ENCODE measurements around the gene XCL2. TPM values are rescaled to one million over a fixed set of nuclear protein-coding genes. Genes with fewer than 3 reads are reported as not detected.

Gene XCL2
- total RNA-seq, 1 donor from 2014 or later, result not detected

DNA sequence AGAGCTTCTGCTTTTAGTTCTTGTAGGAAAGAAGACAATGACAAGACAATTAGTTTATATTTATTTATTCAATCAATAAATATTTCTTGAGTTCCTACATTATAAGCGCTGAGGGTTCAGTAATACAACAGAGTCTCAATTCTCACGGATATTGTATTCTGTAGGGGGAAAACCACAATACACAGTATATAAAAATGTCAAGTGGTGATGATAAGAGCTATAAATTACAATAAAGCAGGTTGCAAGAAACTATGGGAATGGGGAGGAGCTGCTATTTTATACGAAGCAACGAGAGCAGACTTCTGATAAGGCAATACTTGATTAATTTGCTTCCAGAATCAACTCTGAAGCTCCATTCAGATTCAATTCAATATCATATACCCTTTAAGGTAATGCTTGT lies 22.0 kb upstream of the XCL2 start:
- Mint-ChIP-seq H3K36me3 (no peaks in the 10 kb centered on the region), H3K4me1 (ENCODE audit: unreplicated experiment) (no peaks in the 10 kb centered on the region), H3K9me3 (peaks cover 5% of the 10 kb centered on the region), H3K4me3 (no peak overlapping the region), H3K27ac (no peak overlapping the region), H3K27me3 (no peaks in the 10 kb centered on the region)
- DNase-seq (ENCODE audit: extremely low spot score, unreplicated experiment), result no peak
- TF ChIP-seq CTCF (conservative IDR thresholded peaks at IDR 0.05), result no peak

DNA sequence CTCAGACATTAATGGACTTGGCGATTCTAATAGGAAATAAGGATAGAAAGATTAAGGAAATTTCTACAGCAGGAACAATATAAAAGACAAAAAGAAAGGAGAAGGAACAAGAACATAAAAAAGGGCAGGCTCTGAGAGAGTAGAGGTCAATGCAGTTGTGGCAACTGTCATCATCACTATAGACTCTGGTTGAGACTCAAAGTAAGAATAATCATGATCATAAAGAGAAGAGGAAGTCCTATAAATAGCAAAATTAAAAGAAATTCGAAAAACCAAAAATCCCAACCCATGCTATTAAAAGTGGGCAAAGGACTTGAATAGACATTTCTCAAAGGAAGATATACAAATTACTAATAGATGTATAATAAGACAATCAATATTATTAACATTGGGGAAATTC lies 18.2 kb upstream of the XCL2 start:
- Mint-ChIP-seq H3K4me3 (no peak overlapping the region), H3K9me3 (peaks cover 5% of the 10 kb centered on the region), H3K36me3 (no peaks in the 10 kb centered on the region), H3K27me3 (no peaks in the 10 kb centered on the region), H3K27ac (no peak overlapping the region), H3K4me1 (ENCODE audit: unreplicated experiment) (no peaks in the 10 kb centered on the region)
- no peak for TF ChIP-seq CTCF (conservative IDR thresholded peaks at IDR 0.05)
- DNase-seq (ENCODE audit: extremely low spot score, unreplicated experiment), result no peak

DNA sequence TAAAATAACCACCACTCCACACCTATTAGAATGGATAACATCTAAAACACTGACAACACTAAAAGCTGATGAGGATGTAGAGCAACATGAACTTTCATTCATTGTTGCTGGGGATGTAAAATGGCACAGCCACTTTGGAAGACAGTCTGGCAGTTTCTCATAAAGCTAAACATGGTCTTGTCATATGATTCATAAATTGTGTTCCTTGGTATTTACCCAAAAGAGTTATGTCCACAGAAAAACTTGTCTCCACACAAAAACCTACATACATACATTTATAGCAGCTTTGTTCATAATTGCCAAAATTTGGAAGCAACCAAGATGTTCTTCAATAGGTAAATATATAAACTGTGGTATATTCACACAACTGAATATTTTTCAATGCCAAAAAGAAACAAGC lies 16.6 kb upstream of the XCL2 start:
- TF ChIP-seq CTCF (conservative IDR thresholded peaks at IDR 0.05), result no peak
- no peaks in the 10 kb centered on the region for H3K36me3 Mint-ChIP-seq
- H3K27me3 Mint-ChIP-seq, result no peaks in the 10 kb centered on the region
- H3K27ac Mint-ChIP-seq, result no peak overlapping the region
- no peaks in the 10 kb centered on the region for H3K4me1 Mint-ChIP-seq (ENCODE audit: unreplicated experiment)
- no peak overlapping the region for H3K4me3 Mint-ChIP-seq
- DNase-seq (ENCODE audit: extremely low spot score, unreplicated experiment), result no peak
- peaks cover 5% of the 10 kb centered on the region for H3K9me3 Mint-ChIP-seq

DNA sequence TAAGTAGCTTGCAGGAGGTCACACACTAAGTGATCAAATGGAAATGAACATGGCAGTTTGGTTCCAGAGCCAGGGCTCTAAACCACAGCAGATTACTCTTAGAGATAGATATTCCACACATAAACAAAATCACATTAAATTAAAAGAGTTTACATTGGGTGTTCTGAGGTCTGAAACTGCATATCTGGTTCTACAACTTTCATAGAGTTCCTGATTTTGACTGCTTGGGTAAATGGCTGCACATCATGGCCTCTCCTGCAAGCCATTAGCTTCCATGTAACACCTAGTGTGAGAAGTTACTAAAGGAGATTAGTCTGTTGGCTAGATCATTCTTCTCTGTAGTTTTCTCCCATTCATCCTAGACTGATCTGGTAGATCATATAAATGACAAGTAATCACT lies 12.8 kb upstream of the XCL2 start:
- Mint-ChIP-seq H3K27ac (no peak overlapping the region), H3K9me3 (no peaks in the 10 kb centered on the region), H3K36me3 (no peaks in the 10 kb centered on the region), H3K27me3 (no peaks in the 10 kb centered on the region), H3K4me1 (ENCODE audit: unreplicated experiment) (no peaks in the 10 kb centered on the region), H3K4me3 (no peak overlapping the region)
- DNase-seq (ENCODE audit: extremely low spot score, unreplicated experiment), result no peak
- TF ChIP-seq CTCF (conservative IDR thresholded peaks at IDR 0.05), result no peak

GRCh38 chr1:168555508-168556046 lies 11.8 kb upstream of the XCL2 start:
- no peak for DNase-seq (ENCODE audit: extremely low spot score, unreplicated experiment)
- Mint-ChIP-seq H3K4me1 (ENCODE audit: unreplicated experiment) (no peaks in the 10 kb centered on the region), H3K4me3 (no peak overlapping the region), H3K27ac (no peak overlapping the region), H3K27me3 (no peaks in the 10 kb centered on the region), H3K36me3 (no peaks in the 10 kb centered on the region), H3K9me3 (no peaks in the 10 kb centered on the region)
- no peak for TF ChIP-seq CTCF (conservative IDR thresholded peaks at IDR 0.05)
